Mesenchymal stem cell (in vitro differentiated cells and primary cell): Measurements from ENCODE around the gene ATP8B3.

Experiments
- DNase-seq: peaks from one replicate; pipeline ENCODE4 v3.0.0-alpha.2; 2013
- H2AFZ ChIP-seq: one replicate; pipeline ENCODE4 v1.6.1; 2013; ENCODE audit warnings: low read depth, mild to moderate bottlenecking, control low read depth, inconsistent platforms, low read length, moderate library complexity
- H2AK5ac ChIP-seq: 2 replicates; pipeline ENCODE4 v1.6.1; 2013; ENCODE audit warnings: low read length, moderate library complexity, mild to moderate bottlenecking, inconsistent platforms; ENCODE audit not compliant: severe bottlenecking
- H2BK120ac ChIP-seq: one replicate; pipeline ENCODE4 v1.6.1; 2013; ENCODE audit warnings: low read depth, mild to moderate bottlenecking, inconsistent platforms, low read length, moderate library complexity
- H2BK12ac ChIP-seq, 2 experiments: one replicate each; pipeline ENCODE4 v1.6.1; 2013; ENCODE audit warnings: inconsistent platforms in 2 of 2, low read length in 2 of 2, mild to moderate bottlenecking in 2 of 2, moderate library complexity in 2 of 2, control low read depth in 1 of 2
- H2BK15ac ChIP-seq: one replicate; pipeline ENCODE4 v1.6.1; 2013; ENCODE audit warnings: mild to moderate bottlenecking, low read depth, inconsistent platforms; ENCODE audit not compliant: poor library complexity, severe bottlenecking
- H2BK5ac ChIP-seq: 2 replicates; pipeline ENCODE4 v1.6.1; 2013; ENCODE audit warnings: low read depth, mild to moderate bottlenecking, low read length, control low read depth, inconsistent platforms; ENCODE audit not compliant: poor library complexity, severe bottlenecking
- H3K14ac ChIP-seq, 2 experiments: one replicate each; pipeline ENCODE4 v1.6.1; 2013; ENCODE audit warnings: inconsistent platforms in 2 of 2, low read length in 2 of 2, control low read depth in 1 of 2, mild to moderate bottlenecking in 1 of 2, moderate library complexity in 1 of 2
- H3K18ac ChIP-seq, 2 experiments: one replicate each; pipeline ENCODE4 v1.6.1; 2013; ENCODE audit warnings: inconsistent platforms in 2 of 2, low read length in 2 of 2, control low read depth in 1 of 2, low read depth in 1 of 2, mild to moderate bottlenecking in 1 of 2
- H3K23ac ChIP-seq, 2 experiments: one replicate each; pipeline ENCODE4 v1.6.1; 2013; ENCODE audit warnings: inconsistent platforms in 2 of 2, low read length in 2 of 2, mild to moderate bottlenecking in 2 of 2, moderate library complexity in 2 of 2, control low read depth in 1 of 2
- H3K27ac ChIP-seq: 2 replicates; pipeline ENCODE4 v1.5.1; 2013; ENCODE audit warnings: mild to moderate bottlenecking, moderate library complexity, low read length, control low read depth, inconsistent platforms; ENCODE audit not compliant: poor library complexity, severe bottlenecking
- H3K27me3 ChIP-seq, 2 experiments: 2 replicates each; pipeline versions ENCODE4 v1.6.1 to v1.7.0; 2013; ENCODE audit warnings: low read length in 2 of 2, mild to moderate bottlenecking in 2 of 2, moderate library complexity in 2 of 2, control low read depth in 1 of 2, inconsistent platforms in 1 of 2; ENCODE audit not compliant: control insufficient read depth in 1 of 2, insufficient read depth in 1 of 2
- H3K36me3 ChIP-seq, 2 experiments: 2 replicates each; pipeline versions ENCODE4 v1.6.1 to v1.7.0; 2013; ENCODE audit warnings: low read length in 2 of 2, control low read depth in 1 of 2, inconsistent platforms in 1 of 2, low read depth in 1 of 2, mild to moderate bottlenecking in 1 of 2; ENCODE audit not compliant: insufficient read depth in 2 of 2, control insufficient read depth in 1 of 2
- H3K4ac ChIP-seq, 2 experiments: one replicate each; pipeline ENCODE4 v1.6.1; 2013; ENCODE audit warnings: inconsistent platforms in 2 of 2, low read length in 2 of 2, mild to moderate bottlenecking in 2 of 2, moderate library complexity in 2 of 2, control low read depth in 1 of 2, low read depth in 1 of 2
- H3K4me1 ChIP-seq: 2 replicates; pipeline ENCODE4 v1.6.1; 2013; ENCODE audit warnings: low read depth, low read length, control low read depth; ENCODE audit not compliant: control insufficient read depth, insufficient read depth
- H3K4me2 ChIP-seq: 2 replicates; pipeline ENCODE4 v1.6.1; 2013; ENCODE audit warnings: low read length, mild to moderate bottlenecking, inconsistent platforms; ENCODE audit not compliant: poor library complexity, severe bottlenecking
- H3K4me3 ChIP-seq, 2 experiments: 2 replicates each; pipeline versions ENCODE4 v1.5.1 to v1.7.0; 2013; ENCODE audit warnings: low read length in 2 of 2, mild to moderate bottlenecking in 2 of 2, control low read depth in 1 of 2, low read depth in 1 of 2; ENCODE audit not compliant: insufficient read depth in 1 of 2
- H3K79me1 ChIP-seq: replicated peaks from 2 replicates; pipeline ENCODE4 v1.6.1; 2013; ENCODE audit warnings: mild to moderate bottlenecking, control low read depth, low read length, inconsistent platforms; ENCODE audit not compliant: poor library complexity, severe bottlenecking
- H3K9ac ChIP-seq: 2 replicates; pipeline ENCODE4 v1.7.0; 2013; ENCODE audit warnings: mild to moderate bottlenecking, low read length, moderate library complexity
- H3K9me3 ChIP-seq: 2 replicates; pipeline ENCODE4 v1.7.0; 2013; ENCODE audit warnings: mild to moderate bottlenecking, low read length; ENCODE audit not compliant: control insufficient read depth
- H4K8ac ChIP-seq: one replicate; pipeline ENCODE4 v1.6.1; 2013; ENCODE audit warnings: inconsistent platforms, mild to moderate bottlenecking, low read length, moderate library complexity
- H4K91ac ChIP-seq: one replicate; pipeline ENCODE4 v1.6.1; 2013; ENCODE audit warnings: mild to moderate bottlenecking, low read length, inconsistent platforms
- WGBS: methylation state at CpG from one replicate; pipeline ENCODE4 v1.1.7; 2013; ENCODE audit warnings: mixed read lengths; 5-methylcytosine and 5-hydroxymethylcytosine counted together

ATP8B3 gene

GRCh38 chr19:1752009-1752756 is 59.9 kb downstream of the ATP8B3 start:
- H2BK15ac ChIP-seq = no peak overlapping the region
- no peak overlapping the region for H4K8ac ChIP-seq
- H3K4me2 ChIP-seq = no peak overlapping the region
- H2BK12ac ChIP-seq = no peak overlapping the region
- no peak overlapping the region for H3K4me3 ChIP-seq
- no peak overlapping the region for H4K91ac ChIP-seq
- H2BK5ac ChIP-seq = no peak overlapping the region
- no peak overlapping the region for H2AFZ ChIP-seq
- peaks cover 36% of the 10 kb centered on the region for H3K4me1 ChIP-seq
- no peak overlapping the region for H3K9ac ChIP-seq
- H3K4ac ChIP-seq = no peak overlapping the region
- peaks cover 77 to 86% of the 10 kb centered on the region in 2 experiments for H3K27me3 ChIP-seq
- WGBS = 16% methylated on average over 13 of the region's 16 CpGs
- no peaks in the 10 kb centered on the region for H3K9me3 ChIP-seq
- no peak overlapping the region for H3K23ac ChIP-seq
- no peak overlapping the region for H3K18ac ChIP-seq
- H3K14ac ChIP-seq = no peak overlapping the region
- peaks cover 0 to under 1% of the 10 kb centered on the region in 2 experiments for H3K36me3 ChIP-seq
- no peak overlapping the region for H3K27ac ChIP-seq
- H2BK120ac ChIP-seq = no peak overlapping the region
- no peak overlapping the region for H2AK5ac ChIP-seq
- no peaks in the 10 kb centered on the region for H3K79me1 ChIP-seq
- DNase-seq = no peak

- Histone ChIP-seq H2BK15ac (no peak overlapping the region), H4K8ac (no peak overlapping the region), H3K4me2 (no peak overlapping the region), H3K4me1 (peaks cover 42% of the 10 kb centered on the region), H2BK5ac (no peak overlapping the region), H4K91ac (no peak overlapping the region), H2BK120ac (no peak overlapping the region), H3K23ac (no peak overlapping the region), H3K27me3 (peaks cover 77 to 86% of the 10 kb centered on the region in 2 experiments), H2AFZ (no peak overlapping the region), H3K9ac (no peak overlapping the region), H3K9me3 (no peaks in the 10 kb centered on the region), H3K14ac (no peak overlapping the region), H3K4ac (no peak overlapping the region), H3K18ac (no peak overlapping the region), H2BK12ac (no peak overlapping the region), H3K27ac (no peak overlapping the region), H2AK5ac (no peak overlapping the region), H3K79me1 (no peaks in the 10 kb centered on the region), H3K4me3 (no peak overlapping the region), H3K36me3 (no peaks in the 10 kb centered on the region)
- DNase-seq = no peak
- WGBS = 20% methylated on average over 12 of the region's 16 CpGs
Measured at GRCh38 chr19:1751367-1752008, 60.6 kb downstream of the ATP8B3 start.

- no peak overlapping the region for H3K23ac ChIP-seq
- H3K14ac ChIP-seq = no peak overlapping the region
- DNase-seq = no peak
- no peak overlapping the region for H3K4me2 ChIP-seq
- no peak overlapping the region for H3K9ac ChIP-seq
- H2BK15ac ChIP-seq = peak overlapping the region; percentile 9
- H2AK5ac ChIP-seq = no peak overlapping the region
- no peak overlapping the region for H4K8ac ChIP-seq
- H3K36me3 ChIP-seq = no peaks in the 10 kb centered on the region
- H3K4me3 ChIP-seq = no peak overlapping the region
- peaks cover 72 to 80% of the 10 kb centered on the region in 2 experiments for H3K27me3 ChIP-seq
- H3K27ac ChIP-seq = no peak overlapping the region
- H3K4me1 ChIP-seq = peaks cover 46% of the 10 kb centered on the region
- H4K91ac ChIP-seq = no peak overlapping the region
- H3K18ac ChIP-seq = no peak overlapping the region
- no peak overlapping the region for H2BK5ac ChIP-seq
- H3K9me3 ChIP-seq = no peaks in the 10 kb centered on the region
- no peaks in the 10 kb centered on the region for H3K79me1 ChIP-seq
- H3K4ac ChIP-seq = no peak overlapping the region
- peak overlapping the region; percentile 8 for H2AFZ ChIP-seq
- no peak overlapping the region for H2BK12ac ChIP-seq
- 9% methylated on average over 11 of the region's 14 CpGs for WGBS
- H2BK120ac ChIP-seq = no peak overlapping the region
Measured at GRCh38 chr19:1750343-1751021, 61.6 kb downstream of the ATP8B3 start.
